HG03442 (cell line): Measurements from ENCODE around the gene TNFRSF25.

Experiments
- ATAC-seq: cut with Tn5 transposase; IDR thresholded peaks from one replicate; pipeline ENCODE4 v1.9.1; 2021; ENCODE audit warnings: mild to moderate bottlenecking, moderate library complexity; ENCODE audit not compliant: unreplicated experiment

TNFRSF25 gene

GRCh38 chr1:6466023-6466422 is at the start of gene TNFRSF25:
TSS of gene TNFRSF25 (minus strand) at chr1:6466173. CDS start at chr1:6466107, 66 bp downstream.
- ATAC-seq = no peak

GRCh38 chr1:6515771-6516170 is 49.8 kb upstream of the TNFRSF25 start:
- ATAC-seq = no peak

- no peak for ATAC-seq
These were observed 47.4 kb upstream of the TNFRSF25 start for GRCh38 chr1:6513320-6513801.

- no peak for ATAC-seq
These were observed 46.9 kb upstream of the TNFRSF25 start for GRCh38 chr1:6512908-6513280.

- no peak for ATAC-seq
These were observed 46.4 kb upstream of the TNFRSF25 start for GRCh38 chr1:6512245-6512907.

- ATAC-seq = no peak
These were observed 45.7 kb upstream of the TNFRSF25 start for GRCh38 chr1:6511561-6512244.

GRCh38 chr1:6511056-6511455 is 45.1 kb upstream of the TNFRSF25 start:
- no peak for ATAC-seq

- no peak for ATAC-seq
These were observed 44.5 kb upstream of the TNFRSF25 start for GRCh38 chr1:6510493-6510892.

- ATAC-seq = no peak
These were observed 43.9 kb upstream of the TNFRSF25 start for GRCh38 chr1:6509919-6510291.

GRCh38 chr1:6509220-6509918 is 43.4 kb upstream of the TNFRSF25 start:
- no peak for ATAC-seq

GRCh38 chr1:6508816-6509189 is 42.8 kb upstream of the TNFRSF25 start:
- ATAC-seq = no peak

- ATAC-seq = no peak
These were observed 42.3 kb upstream of the TNFRSF25 start for GRCh38 chr1:6508154-6508815.

- ATAC-seq = no peak
These were observed 41.5 kb upstream of the TNFRSF25 start for GRCh38 chr1:6507461-6507911.

- no peak for ATAC-seq
These were observed 41.1 kb upstream of the TNFRSF25 start for GRCh38 chr1:6507037-6507428.

- no peak for ATAC-seq
These were observed 40.5 kb upstream of the TNFRSF25 start for GRCh38 chr1:6506210-6507036.

GRCh38 chr1:6505367-6506209 is 39.6 kb upstream of the TNFRSF25 start:
- no peak for ATAC-seq

- no peak for ATAC-seq
These were observed 38.9 kb upstream of the TNFRSF25 start for GRCh38 chr1:6504887-6505286.

GRCh38 chr1:6503884-6504602 is 38.1 kb upstream of the TNFRSF25 start:
- no peak for ATAC-seq
